GM18526 (cell line): Measurements from ENCODE around the gene TAGLN.

Source experiments
- POLR2A ChIP-seq: IDR thresholded peaks from 3 replicates; pipeline ENCODE4 v1.6.1; 2011; ENCODE audit not compliant: insufficient read length; ENCODE audit errors: extremely low read depth

The TAGLN gene

GRCh38 chr11:117177534-117178209 lies 21.5 kb upstream of the TAGLN start:
- no peak for TF ChIP-seq POLR2A

- TF ChIP-seq POLR2A = peak; percentile 65
These were observed 20.7 kb upstream of the TAGLN start, which contains the start of gene SIDT2 for GRCh38 chr11:117178210-117179034. Gene SIDT2 (plus strand): TSS chr11:117178743. CDS start chr11:117179264, 521 bp downstream.

GRCh38 chr11:117179048-117179999 lies 19.8 kb upstream of the TAGLN start:
- peak; percentile 6 for TF ChIP-seq POLR2A

GRCh38 chr11:117180020-117180419 lies 19.1 kb upstream of the TAGLN start:
- no peak for TF ChIP-seq POLR2A

GRCh38 chr11:117180661-117181585 lies 18.2 kb upstream of the TAGLN start:
- no peak for TF ChIP-seq POLR2A

- no peak for TF ChIP-seq POLR2A
These were observed 17.3 kb upstream of the TAGLN start for GRCh38 chr11:117181586-117182550.

GRCh38 chr11:117182551-117182935 lies 16.6 kb upstream of the TAGLN start:
- TF ChIP-seq POLR2A = no peak

GRCh38 chr11:117183724-117184349 lies 15.3 kb upstream of the TAGLN start:
- TF ChIP-seq POLR2A = no peak

- TF ChIP-seq POLR2A = no peak
These were observed 13.3 kb upstream of the TAGLN start for GRCh38 chr11:117185736-117186430.

- no peak for TF ChIP-seq POLR2A
These were observed 12.8 kb upstream of the TAGLN start for GRCh38 chr11:117186431-117186761.

GRCh38 chr11:117187007-117187406 lies 12.2 kb upstream of the TAGLN start:
- TF ChIP-seq POLR2A = no peak

GRCh38 chr11:117187428-117187798 lies 11.8 kb upstream of the TAGLN start:
- no peak for TF ChIP-seq POLR2A
